PC-3 (cell line): Measurements from ENCODE around the gene KDM5A.

Experiments
- EZH2 ChIP-seq: fragments of 300-600 bp; sonication (generic); IDR thresholded peaks from one replicate; pipeline ENCODE4 v1.6.1; 2017; ENCODE audit warnings: antibody characterized with exemption, mild to moderate bottlenecking, low read length; ENCODE audit not compliant: unreplicated experiment
- TF ChIP-seq, protein P1 (sequence below): fragments of 300-600 bp; sonication (generic); conservative IDR thresholded peaks from 2 replicates; pipeline ENCODE4 v1.5.1; 2017; ENCODE audit warnings: antibody characterized with exemption, low read depth, mild to moderate bottlenecking, low read length

GRCh38 chr12:230925-231671, 158.0 kb downstream of the KDM5A start:
- TF ChIP-seq, protein P1, sequence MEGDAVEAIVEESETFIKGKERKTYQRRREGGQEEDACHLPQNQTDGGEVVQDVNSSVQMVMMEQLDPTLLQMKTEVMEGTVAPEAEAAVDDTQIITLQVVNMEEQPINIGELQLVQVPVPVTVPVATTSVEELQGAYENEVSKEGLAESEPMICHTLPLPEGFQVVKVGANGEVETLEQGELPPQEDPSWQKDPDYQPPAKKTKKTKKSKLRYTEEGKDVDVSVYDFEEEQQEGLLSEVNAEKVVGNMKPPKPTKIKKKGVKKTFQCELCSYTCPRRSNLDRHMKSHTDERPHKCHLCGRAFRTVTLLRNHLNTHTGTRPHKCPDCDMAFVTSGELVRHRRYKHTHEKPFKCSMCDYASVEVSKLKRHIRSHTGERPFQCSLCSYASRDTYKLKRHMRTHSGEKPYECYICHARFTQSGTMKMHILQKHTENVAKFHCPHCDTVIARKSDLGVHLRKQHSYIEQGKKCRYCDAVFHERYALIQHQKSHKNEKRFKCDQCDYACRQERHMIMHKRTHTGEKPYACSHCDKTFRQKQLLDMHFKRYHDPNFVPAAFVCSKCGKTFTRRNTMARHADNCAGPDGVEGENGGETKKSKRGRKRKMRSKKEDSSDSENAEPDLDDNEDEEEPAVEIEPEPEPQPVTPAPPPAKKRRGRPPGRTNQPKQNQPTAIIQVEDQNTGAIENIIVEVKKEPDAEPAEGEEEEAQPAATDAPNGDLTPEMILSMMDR, result no peak
- TF ChIP-seq EZH2, result no peak
